HuH-7 (cell line): Measurements from ENCODE around the gene ZNF217.
"Not testable (repeated sequence)": the region's sequence is repeated elsewhere in the genome, so short reads cannot be mapped to it uniquely, and the experiment has no call there.

Experiments
- DNase-seq: peaks from one replicate; pipeline ENCODE4 v3.0.0; 2011; ENCODE audit warnings: low spot score

ZNF217 gene

GRCh38 chr20:53568351-53568750 lies 25.3 kb downstream of the ZNF217 start:
- DNase-seq, result no peak

GRCh38 chr20:53567379-53567917 lies 26.2 kb downstream of the ZNF217 start:
- no peak for DNase-seq

- not testable (repeated sequence) for DNase-seq
Measured at GRCh38 chr20:53566623-53567022, 27.0 kb downstream of the ZNF217 start.

GRCh38 chr20:53565254-53565653 lies 28.4 kb downstream of the ZNF217 start:
- DNase-seq, result no peak

GRCh38 chr20:53562104-53562764 lies 31.4 kb downstream of the ZNF217 start:
- not testable (repeated sequence) for DNase-seq

GRCh38 chr20:53561505-53561904 lies 32.1 kb downstream of the ZNF217 start:
- DNase-seq, result no peak

- DNase-seq, result no peak
Measured at GRCh38 chr20:53559816-53560215, 33.8 kb downstream of the ZNF217 start.

GRCh38 chr20:53557130-53557529 lies 36.5 kb downstream of the ZNF217 start:
- DNase-seq, result no peak

GRCh38 chr20:53556267-53556897 lies 37.3 kb downstream of the ZNF217 start:
- no peak for DNase-seq

- DNase-seq, result no peak
Measured at GRCh38 chr20:53555816-53556215, 37.8 kb downstream of the ZNF217 start.

GRCh38 chr20:53555081-53555480 lies 38.6 kb downstream of the ZNF217 start:
- no peak for DNase-seq

- not testable (repeated sequence) for DNase-seq
Measured at GRCh38 chr20:53552572-53552893, 41.1 kb downstream of the ZNF217 start.

GRCh38 chr20:53551719-53552571 lies 41.7 kb downstream of the ZNF217 start:
- not testable (repeated sequence) for DNase-seq

GRCh38 chr20:53550280-53551187 lies 43.1 kb downstream of the ZNF217 start:
- peak; percentile 21 for DNase-seq

GRCh38 chr20:53547664-53548239 lies 45.9 kb downstream of the ZNF217 start:
- peak; percentile 73 for DNase-seq

GRCh38 chr20:53539516-53539915 lies 54.1 kb downstream of the ZNF217 start:
- no peak for DNase-seq

- DNase-seq, result not testable (repeated sequence)
Measured at GRCh38 chr20:53536382-53536781, 57.3 kb downstream of the ZNF217 start.

GRCh38 chr20:53535878-53536277 lies 57.8 kb downstream of the ZNF217 start:
- DNase-seq, result no peak

- DNase-seq, result no peak
Measured at GRCh38 chr20:53534037-53534436, 59.6 kb downstream of the ZNF217 start.

- no peak for DNase-seq
Measured at GRCh38 chr20:53533500-53533899, 60.1 kb downstream of the ZNF217 start.

GRCh38 chr20:53532654-53533312 lies 60.9 kb downstream of the ZNF217 start:
- DNase-seq, result not testable (repeated sequence)
